HG02885 (cell line): ENCODE results near the gene SLC38A10.
"Not testable (repeated sequence)": the region's sequence is repeated elsewhere in the genome, so short reads cannot be mapped to it uniquely, and the experiment has no call there.

ENCODE experiments used
- ATAC-seq: cut with Tn5 transposase; IDR thresholded peaks from one replicate; pipeline ENCODE4 v1.9.1; 2021; ENCODE audit warnings: mild to moderate bottlenecking; ENCODE audit not compliant: unreplicated experiment, poor library complexity

The SLC38A10 gene

DNA sequence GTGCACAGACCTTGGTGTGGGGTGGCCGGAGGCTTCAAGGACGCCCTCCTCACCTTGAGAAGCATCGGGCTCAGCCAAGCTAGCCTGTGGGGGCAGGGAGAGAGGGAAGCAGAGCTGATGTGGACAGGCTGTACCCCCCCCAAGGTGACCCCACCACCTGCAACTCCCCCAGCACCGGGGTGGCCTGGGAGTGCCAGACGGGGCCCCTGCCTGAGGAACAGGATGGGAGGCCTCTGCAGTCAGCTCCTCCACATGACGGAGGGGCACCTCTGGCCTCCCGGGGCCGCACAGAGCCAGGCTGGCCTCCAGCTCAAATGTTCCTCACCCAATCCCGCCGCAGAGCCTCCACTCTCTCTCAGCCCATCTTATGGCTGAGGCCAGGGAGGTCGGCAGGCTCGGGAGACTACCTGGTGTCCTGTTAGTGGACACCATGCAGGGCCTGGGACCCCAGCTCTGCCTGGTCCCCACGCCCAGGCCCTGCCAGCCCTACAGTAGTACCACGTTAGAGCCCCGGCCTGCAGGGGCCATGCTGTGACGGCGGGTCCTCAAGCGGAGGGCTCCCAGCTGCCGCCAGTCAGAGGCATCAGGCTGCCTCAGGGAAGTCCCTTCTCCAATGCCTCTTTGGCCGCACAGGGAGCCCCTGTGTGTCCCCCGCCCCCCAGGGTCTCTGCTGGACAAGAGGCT is 19.4 kb upstream of the SLC38A10 start:
- no peak for ATAC-seq

- no peak for ATAC-seq
Measured at GRCh38 chr17:81313776-81314397, 18.8 kb upstream of the SLC38A10 start.

DNA sequence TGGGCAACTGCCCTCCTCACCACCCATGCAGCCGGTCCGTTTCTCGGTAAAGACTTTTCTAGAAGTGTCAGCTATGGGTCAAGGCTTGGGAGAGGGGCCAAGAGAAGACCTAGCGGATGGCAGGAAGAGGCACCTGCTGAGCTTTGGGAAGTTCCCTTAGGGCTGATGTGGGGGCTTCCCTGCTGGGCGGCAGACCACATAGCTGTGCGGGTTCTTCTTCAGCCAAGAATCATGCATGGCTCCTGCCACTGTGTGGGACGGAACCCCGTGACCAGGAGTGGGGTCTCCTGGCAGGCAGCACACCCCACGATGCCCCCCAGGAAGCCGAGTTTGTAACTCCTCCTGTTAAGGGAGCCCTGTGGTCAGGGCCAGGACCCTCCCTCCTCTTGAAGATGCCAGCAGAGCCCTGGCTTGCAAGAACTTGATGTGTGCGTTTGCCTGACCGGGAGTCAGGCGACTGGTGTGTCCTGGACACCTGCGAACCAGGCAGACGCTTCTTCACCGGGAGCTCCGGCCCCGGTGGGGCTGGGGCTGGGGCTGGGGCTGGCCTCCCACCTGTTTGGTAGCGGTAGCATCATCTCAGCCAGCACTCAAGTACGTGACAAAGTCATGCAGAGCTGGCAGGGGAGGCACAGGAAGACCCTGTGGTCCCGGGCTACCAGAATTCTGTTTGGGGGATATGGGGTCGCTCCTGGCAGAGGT is 17.7 kb upstream of the SLC38A10 start:
- ATAC-seq, result no peak

GRCh38 chr17:81311946-81312345 is 16.8 kb upstream of the SLC38A10 start:
- no peak for ATAC-seq

GRCh38 chr17:81310949-81311550 is 15.9 kb upstream of the SLC38A10 start:
- ATAC-seq, result no peak

- no peak for ATAC-seq
Measured at GRCh38 chr17:81309859-81310839, 15.0 kb upstream of the SLC38A10 start.

GRCh38 chr17:81309140-81309858 is 14.2 kb upstream of the SLC38A10 start:
- no peak for ATAC-seq

DNA sequence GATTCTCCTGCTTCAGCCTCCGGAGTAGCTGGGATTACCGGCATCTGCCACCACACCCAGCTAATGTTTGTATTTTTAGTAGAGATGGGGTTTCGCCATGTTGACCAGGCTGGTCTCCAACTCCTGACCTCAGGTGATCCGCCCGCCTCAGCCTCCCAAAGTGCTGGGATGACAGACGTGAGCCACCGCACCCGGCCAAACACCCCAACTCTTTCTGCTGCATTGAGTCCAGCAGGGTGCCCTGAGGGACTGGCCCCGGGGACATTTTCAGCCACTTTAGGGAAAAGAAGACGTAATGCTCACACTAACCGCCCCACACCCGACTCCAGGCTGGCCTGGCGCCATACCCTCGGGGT is 13.7 kb upstream of the SLC38A10 start:
- ATAC-seq, result not testable (repeated sequence)

- no peak for ATAC-seq
Measured at GRCh38 chr17:81307636-81308560, 12.8 kb upstream of the SLC38A10 start.

GRCh38 chr17:81306898-81307510 is 11.9 kb upstream of the SLC38A10 start:
- no peak for ATAC-seq

GRCh38 chr17:81306491-81306890 is 11.4 kb upstream of the SLC38A10 start:
- ATAC-seq, result no peak

DNA sequence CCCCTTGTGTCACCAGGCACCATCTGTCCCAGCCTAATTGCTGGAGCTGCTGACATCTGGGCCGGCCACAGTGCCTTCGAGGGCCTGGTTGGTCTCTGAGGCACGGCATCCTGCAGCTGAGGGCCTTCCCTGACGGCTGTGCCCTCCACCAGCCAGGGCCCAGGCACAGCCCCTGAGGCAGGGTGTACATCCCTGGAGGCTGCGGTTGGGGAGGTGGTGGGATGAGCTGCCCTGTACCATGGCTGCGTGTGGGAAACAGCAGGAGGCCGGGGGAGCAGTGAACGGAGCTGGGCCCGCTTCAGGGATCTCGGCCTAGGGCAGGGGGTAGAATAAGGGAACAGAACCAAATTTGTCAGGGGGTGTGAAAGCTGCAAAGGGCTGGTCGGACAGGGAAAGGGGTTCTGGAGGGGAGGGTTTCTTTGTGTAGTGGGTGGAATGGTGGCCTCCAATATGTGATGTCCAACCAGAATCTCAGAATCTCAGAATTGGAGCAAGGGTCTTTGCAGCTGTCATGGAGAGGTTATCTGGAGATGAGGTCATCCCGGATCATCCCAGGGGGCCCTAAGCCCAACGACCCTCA is 10.0 kb upstream of the SLC38A10 start:
- ATAC-seq, result no peak

DNA sequence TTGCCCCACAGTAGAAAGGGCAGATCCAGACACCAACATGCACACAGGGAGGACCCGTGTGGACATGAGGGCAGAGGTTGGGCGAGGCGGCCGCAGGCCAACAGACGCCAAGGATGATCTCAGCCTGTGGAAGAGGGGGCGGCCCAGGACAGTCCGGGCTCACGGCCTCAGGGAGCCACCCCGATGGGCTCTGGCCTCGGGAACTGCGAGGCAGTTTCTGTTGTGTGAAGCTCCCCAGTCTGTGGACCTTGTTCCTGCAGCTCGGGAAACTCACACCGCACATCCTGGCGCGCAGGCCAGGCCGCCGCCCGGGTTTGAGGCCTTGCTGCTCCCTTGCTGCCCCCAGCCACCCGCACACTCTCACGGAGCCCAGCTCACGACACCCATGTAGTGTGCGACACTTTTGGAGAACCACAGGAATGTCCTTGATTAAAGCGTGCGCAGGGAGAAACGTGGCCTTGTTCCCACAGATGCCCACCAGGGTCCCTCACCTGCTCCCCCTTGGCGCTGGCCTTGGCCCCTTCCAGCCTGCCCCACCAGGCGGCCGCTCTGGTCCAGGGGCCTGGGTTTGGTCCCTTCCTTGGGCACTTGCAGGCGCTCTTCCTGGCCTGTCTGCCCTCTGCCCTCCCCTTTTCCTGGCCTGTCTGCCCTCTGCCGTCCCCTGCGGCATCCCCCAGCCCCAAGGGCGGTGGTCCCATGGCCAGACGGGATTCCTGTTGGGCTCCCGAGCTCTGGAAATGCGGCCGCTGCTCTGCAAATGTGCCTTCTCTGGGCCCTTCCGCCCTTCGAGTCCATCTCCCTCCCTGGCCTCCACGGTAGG is 9.3 kb upstream of the SLC38A10 start:
- no peak for ATAC-seq

- no peak for ATAC-seq
Measured at GRCh38 chr17:81303385-81303784, 8.3 kb upstream of the SLC38A10 start.

GRCh38 chr17:81302861-81303333 is 7.8 kb upstream of the SLC38A10 start:
- no peak for ATAC-seq

DNA sequence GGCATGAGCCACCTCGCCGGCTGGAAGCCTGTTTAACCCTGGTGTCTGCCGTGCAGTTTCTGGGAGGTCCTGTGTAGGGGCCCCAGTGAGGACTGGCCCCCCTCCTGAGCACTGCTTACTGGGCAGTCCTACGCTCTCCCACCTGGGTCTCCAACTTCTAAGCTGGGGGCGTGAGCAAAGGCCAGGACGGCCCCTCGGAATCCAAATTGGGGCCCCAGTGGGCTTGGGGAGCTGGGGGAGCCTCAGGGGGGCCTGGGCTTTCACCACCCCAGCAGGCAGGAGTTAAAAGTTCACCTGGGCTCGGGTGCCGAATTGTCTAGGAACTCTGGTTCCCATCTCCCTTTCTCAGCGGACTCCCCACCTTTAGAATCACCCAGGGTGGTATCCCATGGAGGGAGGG is 7.2 kb upstream of the SLC38A10 start:
- ATAC-seq, result no peak
